Frontal cortex (tissue), 4 donors: ENCODE measurements around the gene RBFOX2. TPM values are rescaled to one million over a fixed set of nuclear protein-coding genes. Genes with fewer than 3 reads are reported as not detected.

Source experiments
- DNase-seq, 2 donors: peaks; one replicate each; pipeline ENCODE4 v3.0.0; 2012; ENCODE audit warnings: low spot score in 2 of 2
- FAIRE-seq: peaks from 2 replicates; lab custom pipeline; 2012; peaks lifted over from hg19 to GRCh38; lab: Jason Lieb, UNC
- total RNA-seq: library from RNA; depleted of rRNA; stranded (reverse); fragments of >200 nt; gene quantifications from one replicate; pipeline ENCODE4 v1.2.3, GENCODE V29; 2014
- donor health status: control.
- donor health status: control.
- donor health status: control.

Gene RBFOX2
- total RNA-seq, 1 donor from 2014 or later = 390 TPM

GRCh38 chr22:35985371-35985770 lies 43.3 kb downstream of the RBFOX2 start:
- DNase-seq = no peak
- no peak for FAIRE-seq

GRCh38 chr22:35984183-35985175 lies 44.1 kb downstream of the RBFOX2 start:
- FAIRE-seq (no peak), DNase-seq (no peak)

- no peak for FAIRE-seq
- DNase-seq = no peak
Observed at GRCh38 chr22:35981900-35982299, 46.7 kb downstream of the RBFOX2 start.

DNA sequence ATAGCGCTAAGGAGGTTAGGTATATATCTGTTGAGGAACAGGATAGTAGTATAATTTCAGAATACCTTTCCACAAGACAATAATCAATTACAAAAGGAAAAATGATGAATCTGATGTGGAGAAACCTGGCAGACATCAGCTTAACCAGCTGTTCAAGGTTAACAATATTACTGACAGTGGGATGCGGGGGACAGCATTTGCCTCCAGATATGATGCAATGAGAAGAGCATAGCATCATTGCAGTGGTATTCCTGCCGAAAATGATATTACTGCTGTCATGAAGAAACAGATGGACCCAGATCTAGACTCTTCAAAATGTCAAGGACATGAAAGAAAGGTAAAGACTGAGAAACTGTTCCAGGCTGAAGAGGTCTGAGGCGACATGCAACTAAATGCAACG lies 49.7 kb downstream of the RBFOX2 start:
- FAIRE-seq = no peak
- no peak for DNase-seq

- DNase-seq (no peak), FAIRE-seq (no peak)
Observed at GRCh38 chr22:35978201-35978600, 50.4 kb downstream of the RBFOX2 start.

DNA sequence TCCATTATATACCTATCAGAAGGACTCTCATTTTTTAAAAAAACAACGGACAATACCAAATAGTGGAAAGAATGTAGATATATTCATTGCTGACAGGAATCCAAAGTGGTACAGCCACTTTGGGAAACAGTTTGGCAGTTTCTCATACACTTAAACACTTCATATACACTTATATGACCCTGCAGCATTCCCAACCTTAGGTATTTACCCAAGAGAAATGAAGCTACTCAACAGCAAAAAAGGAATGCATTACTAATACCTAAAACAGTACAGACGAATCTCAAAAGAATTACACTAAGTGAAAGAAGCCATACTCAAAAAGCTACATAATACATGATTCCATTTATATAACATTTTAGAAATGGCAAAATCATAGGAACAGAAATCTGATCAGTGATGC lies 51.5 kb downstream of the RBFOX2 start:
- DNase-seq = no peak
- no peak for FAIRE-seq

DNA sequence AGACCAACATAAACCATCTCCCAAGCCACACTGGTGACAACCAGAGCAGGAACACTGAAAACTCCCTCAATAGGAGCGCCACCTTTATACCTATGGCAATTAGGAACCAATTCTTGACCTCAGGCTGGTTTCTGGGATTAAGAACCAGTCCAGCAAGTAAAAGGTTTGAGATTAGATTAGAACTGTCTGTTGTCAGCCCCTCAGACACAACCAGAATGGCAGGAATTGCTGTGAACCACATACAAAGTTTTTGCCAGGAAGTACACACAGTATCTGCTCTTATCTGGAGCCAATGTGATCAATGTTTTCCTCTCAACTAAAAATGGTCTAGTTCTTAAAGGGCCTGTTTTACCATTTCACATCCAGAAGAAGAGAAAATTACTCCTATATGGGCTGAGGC lies 55.2 kb downstream of the RBFOX2 start:
- DNase-seq (no peak), FAIRE-seq (no peak)

DNA sequence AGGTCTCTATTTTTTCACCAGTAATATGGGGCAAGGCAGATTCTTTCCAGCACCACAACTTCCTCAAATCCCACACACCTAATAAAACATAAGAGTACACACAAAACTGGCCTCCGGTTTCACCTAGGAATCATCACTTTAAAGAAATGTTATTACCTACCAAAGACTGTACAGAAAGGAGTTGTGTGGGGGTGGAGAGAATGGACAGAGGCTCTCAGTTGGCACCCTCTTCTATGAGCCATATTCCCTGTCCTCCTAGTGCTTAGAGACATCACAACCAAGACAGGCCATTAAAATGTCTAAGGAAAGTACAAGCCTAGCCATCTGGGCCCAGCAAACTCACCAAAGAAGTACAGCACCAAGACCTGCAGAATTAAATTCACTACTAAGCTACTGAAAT lies 56.1 kb downstream of the RBFOX2 start:
- FAIRE-seq = no peak
- no peak for DNase-seq

- DNase-seq (no peak), FAIRE-seq (no peak)
Observed at GRCh38 chr22:35971456-35972119, 57.0 kb downstream of the RBFOX2 start.

DNA sequence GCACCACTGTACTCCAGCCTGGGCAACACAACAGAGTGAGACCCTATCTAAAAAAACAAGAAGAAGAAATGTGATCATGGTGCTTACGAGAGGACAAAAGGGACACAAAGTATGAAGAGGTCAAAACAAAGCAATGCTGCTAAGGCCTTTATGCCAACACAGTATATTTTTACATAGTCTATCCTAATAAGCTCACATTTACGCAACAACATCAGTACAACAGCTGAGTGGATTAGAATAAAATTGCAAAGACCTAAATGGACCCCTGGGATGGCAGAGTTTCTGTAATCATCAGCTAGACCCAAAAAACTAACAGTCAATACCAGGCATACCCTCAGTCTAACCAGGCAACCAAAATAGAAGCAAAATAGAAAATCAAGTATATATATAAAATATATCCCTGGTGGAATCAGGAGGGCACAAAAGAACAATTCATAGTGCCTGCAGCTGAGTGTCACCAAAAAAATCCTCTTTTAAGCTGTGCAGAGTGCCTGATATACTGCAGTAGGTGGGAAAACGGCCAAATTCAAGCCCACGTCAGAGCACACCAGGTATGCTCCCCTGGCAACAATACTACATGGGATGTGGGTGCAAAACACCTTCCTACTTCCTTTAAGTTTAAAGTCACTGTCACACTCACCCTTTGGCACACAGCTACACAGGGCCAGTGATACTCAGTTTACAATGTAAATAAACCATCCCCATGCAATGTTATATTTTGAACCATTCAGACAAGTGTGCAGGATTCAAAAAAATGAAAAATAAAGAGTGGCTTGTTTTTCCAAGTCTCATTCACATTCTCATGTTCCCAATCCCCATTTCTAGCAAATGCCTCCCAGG lies 57.8 kb downstream of the RBFOX2 start:
- DNase-seq (no peak), FAIRE-seq (no peak)

DNA sequence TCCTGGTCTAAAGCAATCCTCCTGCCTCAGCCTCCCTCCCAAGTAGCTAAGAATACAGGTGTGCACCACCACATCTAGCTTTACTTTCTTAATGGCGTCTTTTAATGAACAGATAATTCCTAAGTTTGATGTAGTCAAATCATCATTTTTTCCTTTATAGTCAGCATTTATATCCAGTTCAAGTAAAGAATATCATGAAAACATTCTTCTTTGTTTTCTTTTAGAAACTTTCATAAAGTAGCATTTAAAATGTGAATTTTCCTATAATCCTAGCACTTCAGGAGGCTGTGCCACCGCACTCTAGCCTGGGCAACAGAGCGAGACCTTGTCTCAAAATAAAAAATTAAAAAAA lies 61.6 kb downstream of the RBFOX2 start:
- no peak for FAIRE-seq
- DNase-seq = no peak

DNA sequence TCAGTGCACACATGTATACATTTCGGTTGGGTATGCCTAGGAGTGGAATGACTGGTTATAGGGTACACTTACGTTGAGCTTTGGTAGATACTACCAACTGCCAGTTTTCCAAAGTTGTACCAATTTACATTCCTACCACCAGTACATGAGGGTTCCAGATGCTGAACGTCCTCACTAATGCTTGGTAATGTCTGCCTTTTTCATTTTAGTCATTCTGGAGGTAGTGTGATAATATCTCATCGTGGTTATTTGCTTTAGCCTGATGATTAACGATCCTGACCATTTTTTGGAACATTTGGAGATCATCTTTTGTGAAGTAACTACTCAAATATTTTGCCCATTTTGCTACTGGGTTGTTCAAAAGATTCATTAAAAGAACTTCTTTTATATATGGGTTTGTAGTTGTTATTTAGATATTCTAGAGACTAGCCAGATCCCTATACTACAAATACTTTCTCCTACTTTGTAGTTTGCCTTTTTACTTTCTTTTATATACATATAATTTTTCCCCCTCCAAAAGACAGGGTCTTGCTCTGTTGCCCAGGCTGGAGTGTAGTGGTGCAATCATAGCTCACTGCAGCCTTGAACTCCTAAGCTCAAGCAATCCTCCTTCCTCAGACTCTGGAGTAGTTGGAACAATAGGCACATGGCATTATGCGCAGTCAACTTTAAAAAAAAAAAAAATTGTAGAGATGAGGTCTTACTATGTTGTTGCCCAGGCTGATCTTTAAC lies 62.1 kb downstream of the RBFOX2 start:
- FAIRE-seq = no peak

DNA sequence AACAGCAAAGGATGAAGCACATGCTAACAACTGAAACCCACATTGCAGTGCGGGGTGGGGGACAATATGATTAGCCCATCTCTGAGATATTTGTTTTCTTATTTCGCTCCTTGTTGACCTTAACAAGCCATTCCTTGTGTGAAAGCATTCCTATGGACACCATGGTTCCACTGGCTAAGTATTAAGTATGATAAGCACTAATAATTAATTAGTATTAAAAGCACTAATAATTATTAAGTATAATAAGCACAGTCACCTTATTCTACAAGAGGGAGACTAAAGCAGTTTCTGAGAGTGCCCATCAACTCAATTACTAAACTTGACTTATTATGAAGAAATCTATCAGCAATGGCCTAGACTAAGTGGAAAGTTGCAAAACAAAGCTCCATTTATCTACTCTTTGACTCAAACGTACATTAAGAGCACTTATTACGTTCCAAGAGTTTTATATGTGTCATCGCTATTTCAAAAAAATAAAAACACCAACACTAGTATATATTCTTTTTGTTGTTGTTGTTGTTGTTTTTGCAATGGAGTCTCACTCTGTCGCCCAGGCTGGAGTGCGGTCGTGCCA lies 65.3 kb downstream of the RBFOX2 start:
- DNase-seq (no peak), FAIRE-seq (no peak)

More for the DNA sequence above, 62.1 kb downstream of the RBFOX2 start:
- no peak for DNase-seq

DNA sequence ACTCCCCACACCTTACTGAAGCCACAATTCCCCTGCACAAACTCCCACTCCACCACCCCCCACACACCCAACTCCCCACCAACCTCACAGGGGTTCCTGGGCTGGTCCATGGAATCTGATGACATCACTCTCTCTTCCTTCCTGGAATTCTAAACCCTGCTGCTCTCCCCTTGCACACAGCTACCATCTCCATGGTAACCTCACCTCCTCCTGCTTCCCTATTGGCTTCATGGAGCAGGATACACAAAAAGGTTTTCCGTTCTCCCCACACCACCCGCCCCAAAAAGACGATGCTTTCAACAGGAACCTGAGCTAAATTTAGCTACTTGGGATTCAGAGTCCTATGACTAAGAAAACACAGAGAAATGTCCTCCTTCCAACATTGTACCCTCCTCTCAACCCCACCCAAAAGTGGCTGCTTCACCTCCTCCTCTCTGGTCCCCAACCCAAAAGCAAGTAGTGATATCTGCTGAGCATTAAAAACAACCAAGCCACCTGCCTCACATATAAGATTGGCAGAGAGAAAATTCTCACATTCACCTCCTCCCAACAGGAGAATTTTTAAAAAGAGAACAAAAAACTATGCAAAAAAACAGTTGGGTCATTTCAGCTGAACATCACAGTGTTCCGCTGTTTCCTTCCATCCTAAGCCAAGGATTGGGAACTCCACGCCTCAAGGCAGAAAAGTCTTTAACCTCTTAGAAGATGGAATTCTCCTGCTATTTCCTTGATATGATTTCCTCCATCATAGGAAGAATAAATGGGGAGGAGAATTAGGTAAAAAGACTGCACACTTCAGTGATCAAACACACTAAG lies 66.9 kb downstream of the RBFOX2 start:
- FAIRE-seq (no peak), DNase-seq (peak; percentile 16 to 35)

- FAIRE-seq (no peak), DNase-seq (no peak)
Observed at GRCh38 chr22:35960854-35961253, 67.8 kb downstream of the RBFOX2 start.

DNA sequence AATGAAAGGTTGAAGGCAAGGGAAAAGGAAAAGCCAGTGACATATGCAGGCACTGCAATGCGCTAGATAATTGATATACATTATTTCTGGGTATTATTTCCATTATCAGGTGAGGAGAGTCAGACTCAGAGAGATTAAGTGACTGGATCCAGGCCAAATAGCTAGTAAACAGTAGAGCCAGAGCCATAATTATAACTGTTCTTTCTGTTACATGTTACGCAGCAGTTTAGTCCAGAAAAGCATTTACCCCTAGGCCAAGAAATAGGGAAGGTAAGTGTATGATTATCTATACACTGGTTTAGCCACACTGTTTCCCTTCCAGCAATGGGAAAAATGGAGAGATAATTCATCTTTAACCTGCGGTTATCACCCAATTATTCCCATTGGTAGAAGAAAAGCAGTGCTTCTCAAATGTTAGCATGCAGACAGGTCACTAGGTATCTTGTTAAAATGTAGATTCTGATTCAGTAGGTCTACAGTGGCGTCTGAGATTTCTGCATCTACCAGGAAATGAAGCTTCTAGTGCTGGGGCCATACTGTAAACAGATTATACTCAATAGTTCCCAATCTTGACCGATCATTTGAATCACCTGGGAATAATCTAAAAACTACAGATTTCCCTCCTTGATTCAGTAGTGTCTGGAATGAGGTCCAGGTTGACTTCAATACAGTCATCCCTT lies 69.4 kb downstream of the RBFOX2 start:
- DNase-seq (no peak), FAIRE-seq (no peak)

- DNase-seq (no peak), FAIRE-seq (no peak)
Observed at GRCh38 chr22:35958334-35958733, 70.3 kb downstream of the RBFOX2 start.

GRCh38 chr22:35957589-35957988 lies 71.0 kb downstream of the RBFOX2 start:
- FAIRE-seq (no peak), DNase-seq (no peak)
